Choroid plexus epithelial cell (primary cell): ENCODE measurements around the gene NPFFR1.
A peak's percentile ranks its signal among the peaks of the same experiment; 100 is the strongest.

Source experiments
- DNase-seq: peaks from one replicate; pipeline ENCODE4 v3.0.0-alpha.2; 2010; ENCODE audit warnings: low read depth
- H3K4me3 ChIP-seq: 2 replicates; pipeline ENCODE4 v1.5.1; 2011; ENCODE audit warnings: low read depth, mild to moderate bottlenecking, control low read depth, low read length, moderate library complexity
- CTCF ChIP-seq: conservative IDR thresholded peaks from 2 replicates; pipeline ENCODE4 v1.5.1; 2011; ENCODE audit warnings: low read depth, mild to moderate bottlenecking, control low read depth, inconsistent platforms, low read length, moderate library complexity

Gene NPFFR1

GRCh38 chr10:70268376-70268775 lies 15.4 kb downstream of the NPFFR1 start:
- H3K4me3 ChIP-seq = no peak overlapping the region
- no peak for DNase-seq
- no peak for TF ChIP-seq CTCF

GRCh38 chr10:70267161-70267933 lies 16.5 kb downstream of the NPFFR1 start:
- TF ChIP-seq CTCF = peak; percentile 44
- no peak overlapping the region for H3K4me3 ChIP-seq
- peak; percentile 87 for DNase-seq

GRCh38 chr10:70266701-70267100 lies 17.1 kb downstream of the NPFFR1 start:
- DNase-seq = no peak
- no peak overlapping the region for H3K4me3 ChIP-seq
- no peak for TF ChIP-seq CTCF

- DNase-seq = no peak
- no peak overlapping the region for H3K4me3 ChIP-seq
- no peak for TF ChIP-seq CTCF
These were observed 17.7 kb downstream of the NPFFR1 start for GRCh38 chr10:70266056-70266455.

- no peak overlapping the region for H3K4me3 ChIP-seq
- peak; percentile 48 for DNase-seq
- TF ChIP-seq CTCF = peak; percentile 52
These were observed 18.6 kb downstream of the NPFFR1 start for GRCh38 chr10:70265032-70265689.

GRCh38 chr10:70260734-70261133 lies 23.1 kb downstream of the NPFFR1 start:
- no peak for TF ChIP-seq CTCF
- no peak for DNase-seq
- no peak overlapping the region for H3K4me3 ChIP-seq
